HG02973 (cell line): ENCODE results near the gene PCDHA9.
"Not testable (repeated sequence)": the region's sequence is repeated elsewhere in the genome, so short reads cannot be mapped to it uniquely, and the experiment has no call there.

ENCODE experiments used
- ATAC-seq: cut with Tn5 transposase; IDR thresholded peaks from one replicate; pipeline ENCODE4 v1.9.1; 2021; ENCODE audit warnings: moderate library complexity; ENCODE audit not compliant: unreplicated experiment

The PCDHA9 gene

DNA sequence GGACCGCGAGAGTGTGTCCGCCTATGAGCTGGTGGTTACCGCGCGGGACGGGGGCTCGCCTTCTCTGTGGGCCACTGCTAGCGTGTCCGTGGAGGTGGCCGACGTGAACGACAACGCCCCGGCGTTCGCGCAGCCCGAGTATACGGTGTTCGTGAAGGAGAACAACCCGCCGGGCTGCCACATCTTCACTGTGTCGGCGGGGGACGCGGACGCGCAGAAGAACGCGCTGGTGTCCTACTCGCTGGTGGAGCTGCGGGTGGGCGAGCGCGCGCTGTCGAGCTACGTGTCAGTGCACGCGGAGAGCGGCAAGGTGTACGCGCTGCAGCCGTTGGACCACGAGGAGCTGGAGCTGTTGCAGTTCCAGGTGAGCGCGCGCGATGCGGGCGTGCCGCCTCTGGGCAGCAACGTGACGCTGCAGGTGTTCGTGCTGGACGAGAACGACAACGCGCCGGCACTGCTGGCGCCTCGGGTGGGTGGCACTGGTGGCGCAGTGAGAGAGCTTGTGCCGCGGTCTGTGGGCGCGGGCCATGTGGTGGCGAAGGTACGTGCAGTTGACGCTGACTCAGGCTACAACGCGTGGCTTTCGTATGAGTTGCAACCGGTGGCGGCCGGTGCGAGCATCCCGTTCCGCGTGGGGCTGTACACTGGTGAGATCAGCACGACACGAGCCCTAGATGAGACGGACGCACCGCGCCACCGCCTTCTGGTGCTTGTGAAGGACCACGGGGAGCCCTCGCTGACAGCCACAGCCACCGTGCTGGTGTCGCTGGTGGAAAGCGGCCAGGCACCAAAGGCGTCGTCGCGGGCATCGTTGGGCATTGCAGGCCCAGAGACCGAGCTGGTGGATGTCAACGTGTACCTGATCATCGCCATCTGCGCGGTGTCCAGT, 12.3 kb upstream of the PCDHA9 start:
- no peak for ATAC-seq

DNA sequence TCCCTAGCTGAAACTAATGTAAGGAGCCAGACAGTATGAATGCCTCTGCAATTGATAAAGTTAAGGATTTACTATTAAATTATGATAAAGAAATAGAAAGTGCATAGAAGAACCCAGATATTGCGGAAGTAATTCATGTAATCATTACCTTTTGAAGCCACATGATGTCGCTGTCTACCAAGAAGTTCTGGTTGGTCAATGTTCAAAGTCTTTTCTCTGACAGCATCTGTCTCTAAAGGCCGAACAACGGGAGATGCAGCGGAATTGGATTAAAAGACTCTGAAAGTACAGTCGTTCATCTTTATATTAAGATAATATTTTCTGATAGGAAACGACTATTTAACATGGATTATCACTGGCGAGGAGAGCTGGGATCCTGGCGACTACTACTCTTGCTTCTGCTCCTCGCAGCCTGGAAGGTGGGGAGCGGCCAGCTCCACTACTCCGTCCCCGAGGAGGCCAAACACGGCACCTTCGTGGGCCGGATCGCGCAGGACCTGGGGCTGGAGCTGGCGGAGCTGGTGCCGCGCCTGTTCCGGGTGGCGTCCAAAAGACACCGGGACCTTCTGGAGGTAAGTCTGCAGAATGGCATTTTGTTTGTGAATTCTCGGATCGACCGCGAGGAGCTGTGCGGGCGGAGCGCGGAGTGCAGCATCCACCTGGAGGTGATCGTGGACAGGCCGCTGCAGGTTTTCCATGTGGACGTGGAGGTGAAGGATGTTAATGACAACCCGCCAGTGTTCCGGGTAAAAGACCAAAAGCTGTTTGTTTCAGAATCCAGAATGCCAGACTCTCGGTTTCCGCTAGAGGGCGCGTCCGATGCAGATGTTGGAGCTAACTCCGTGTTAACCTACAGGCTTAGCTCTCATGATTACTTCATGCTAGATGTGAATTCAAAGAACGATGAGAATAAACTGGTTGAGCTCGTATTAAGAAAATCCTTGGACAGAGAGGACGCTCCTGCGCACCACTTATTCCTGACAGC, 6.9 kb upstream of the PCDHA9 start, which contains the start of gene PCDHA8:
PCDHA8 (plus strand) TSS at position 210 of the 985 bp plus-strand sequence; CDS start at position 345, 135 bp downstream.
- no peak for ATAC-seq

DNA sequence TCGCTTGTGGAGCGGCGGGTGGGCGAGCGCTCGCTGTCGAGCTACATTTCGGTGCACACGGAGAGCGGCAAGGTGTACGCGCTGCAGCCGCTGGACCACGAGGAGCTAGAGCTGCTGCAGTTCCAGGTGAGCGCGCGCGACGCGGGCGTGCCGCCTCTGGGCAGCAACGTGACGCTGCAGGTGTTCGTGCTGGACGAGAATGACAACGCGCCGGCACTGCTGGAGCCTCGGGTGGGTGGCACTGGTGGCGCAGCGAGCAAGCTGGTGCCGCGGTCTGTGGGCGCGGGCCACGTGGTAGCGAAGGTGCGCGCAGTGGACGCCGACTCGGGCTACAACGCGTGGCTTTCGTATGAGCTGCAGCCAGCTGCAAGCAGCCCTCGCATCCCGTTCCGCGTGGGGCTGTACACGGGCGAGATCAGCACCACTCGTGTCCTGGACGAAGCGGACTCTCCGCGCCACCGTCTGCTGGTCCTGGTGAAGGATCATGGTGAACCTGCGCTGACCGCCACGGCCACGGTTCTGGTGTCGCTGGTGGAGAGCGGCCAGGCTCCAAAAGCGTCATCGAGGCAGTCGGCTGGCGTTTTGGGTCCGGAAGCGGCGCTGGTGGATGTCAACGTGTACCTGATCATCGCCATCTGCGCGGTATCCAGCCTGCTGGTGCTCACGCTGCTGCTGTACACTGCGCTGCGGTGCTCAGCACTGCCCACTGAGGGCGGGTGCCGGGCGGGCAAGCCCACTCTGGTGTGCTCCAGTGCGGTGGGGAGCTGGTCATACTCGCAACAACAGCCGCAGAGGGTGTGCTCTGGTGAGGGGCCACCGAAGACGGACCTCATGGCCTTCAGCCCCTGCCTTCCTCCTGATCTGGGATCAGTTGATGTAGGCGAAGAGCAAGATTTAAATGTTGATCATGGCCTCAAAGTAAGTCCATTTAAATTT, 5.1 kb upstream of the PCDHA9 start:
- no peak for ATAC-seq

DNA sequence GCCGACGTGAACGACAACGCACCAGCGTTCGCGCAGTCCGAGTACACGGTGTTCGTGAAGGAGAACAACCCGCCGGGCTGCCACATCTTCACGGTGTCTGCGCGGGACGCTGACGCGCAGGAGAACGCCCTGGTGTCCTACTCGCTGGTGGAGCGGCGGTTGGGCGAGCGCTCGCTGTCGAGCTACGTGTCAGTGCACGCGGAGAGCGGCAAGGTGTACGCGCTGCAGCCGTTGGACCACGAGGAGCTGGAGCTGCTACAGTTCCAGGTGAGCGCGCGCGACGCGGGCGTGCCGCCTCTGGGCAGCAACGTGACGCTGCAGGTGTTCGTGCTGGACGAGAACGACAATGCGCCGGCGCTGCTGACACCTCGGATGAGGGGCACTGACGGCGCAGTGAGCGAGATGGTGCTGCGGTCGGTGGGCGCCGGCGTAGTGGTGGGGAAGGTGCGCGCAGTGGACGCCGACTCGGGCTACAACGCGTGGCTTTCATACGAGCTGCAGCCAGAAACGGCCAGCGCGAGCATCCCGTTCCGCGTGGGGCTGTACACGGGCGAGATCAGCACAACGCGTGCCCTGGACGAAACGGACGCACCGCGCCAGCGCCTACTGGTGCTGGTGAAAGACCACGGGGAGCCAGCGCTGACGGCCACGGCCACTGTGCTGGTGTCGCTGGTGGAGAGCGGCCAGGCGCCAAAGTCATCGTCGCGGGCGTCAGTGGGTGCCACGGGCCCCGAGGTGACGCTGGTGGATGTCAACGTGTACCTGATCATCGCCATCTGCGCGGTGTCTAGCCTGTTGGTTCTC, 1.9 kb downstream of the PCDHA9 start:
- ATAC-seq = not testable (repeated sequence)

DNA sequence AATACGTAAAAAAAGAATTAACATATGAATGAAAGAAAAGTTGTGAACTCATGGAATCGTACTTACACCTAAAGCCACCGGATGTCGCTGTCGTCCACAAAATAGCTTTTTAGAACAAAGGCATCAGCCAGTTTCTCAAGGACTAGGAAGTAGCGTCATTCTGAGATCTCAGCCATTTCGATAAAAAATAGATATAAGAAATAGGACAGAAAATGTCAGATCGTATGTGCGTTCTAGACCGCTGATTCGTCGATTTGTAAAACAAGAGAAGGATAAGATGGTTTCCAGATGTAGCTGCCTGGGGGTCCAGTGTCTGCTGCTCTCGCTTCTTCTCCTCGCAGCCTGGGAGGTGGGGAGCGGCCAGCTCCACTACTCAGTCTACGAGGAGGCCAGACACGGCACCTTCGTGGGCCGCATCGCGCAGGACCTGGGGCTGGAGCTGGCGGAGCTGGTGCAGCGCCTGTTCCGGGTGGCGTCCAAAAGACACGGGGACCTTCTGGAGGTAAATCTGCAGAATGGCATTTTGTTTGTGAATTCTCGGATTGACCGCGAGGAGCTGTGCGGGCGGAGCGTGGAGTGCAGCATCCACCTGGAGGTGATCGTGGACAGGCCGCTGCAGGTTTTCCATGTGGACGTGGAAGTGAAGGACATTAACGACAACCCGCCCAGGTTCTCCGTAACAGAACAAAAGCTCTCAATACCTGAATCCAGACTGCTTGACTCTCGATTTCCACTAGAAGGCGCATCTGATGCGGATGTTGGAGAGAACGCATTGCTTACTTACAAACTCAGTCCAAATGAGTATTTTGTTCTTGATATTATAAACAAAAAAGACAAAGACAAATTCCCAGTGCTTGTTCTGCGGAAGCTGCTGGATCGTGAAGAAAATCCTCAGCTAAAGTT, 7.8 kb downstream of the PCDHA9 start, which contains the start of gene PCDHA10:
PCDHA10 (plus strand) TSS at position 126 of the 903 bp plus-strand sequence; CDS start at position 278, 152 bp downstream.
- no peak for ATAC-seq

DNA sequence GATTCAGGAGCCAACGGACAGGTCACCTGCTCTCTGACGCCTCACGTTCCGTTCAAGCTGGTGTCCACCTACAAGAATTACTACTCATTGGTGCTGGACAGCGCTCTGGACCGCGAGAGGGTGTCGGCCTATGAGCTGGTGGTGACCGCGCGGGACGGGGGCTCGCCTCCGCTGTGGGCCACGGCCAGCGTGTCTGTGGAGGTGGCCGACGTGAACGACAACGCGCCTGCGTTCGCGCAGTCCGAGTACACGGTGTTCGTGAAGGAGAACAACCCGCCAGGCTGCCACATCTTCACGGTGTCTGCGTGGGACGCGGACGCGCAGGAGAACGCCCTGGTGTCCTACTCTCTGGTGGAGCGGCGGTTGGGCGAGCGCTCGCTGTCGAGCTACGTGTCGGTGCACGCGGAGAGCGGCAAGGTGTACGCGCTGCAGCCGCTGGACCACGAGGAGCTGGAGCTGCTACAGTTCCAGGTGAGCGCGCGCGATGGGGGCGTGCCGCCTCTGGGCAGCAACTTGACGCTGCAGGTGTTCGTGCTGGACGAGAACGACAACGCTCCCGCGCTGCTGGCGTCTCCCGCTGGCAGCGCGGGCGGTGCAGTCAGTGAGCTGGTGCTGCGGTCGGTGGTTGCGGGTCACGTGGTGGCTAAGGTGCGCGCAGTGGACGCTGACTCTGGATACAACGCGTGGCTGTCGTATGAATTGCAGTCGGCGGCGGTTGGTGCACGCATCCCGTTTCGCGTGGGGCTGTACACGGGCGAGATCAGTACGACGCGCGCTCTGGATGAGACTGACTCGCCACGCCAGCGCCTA, 9.2 kb downstream of the PCDHA9 start:
- ATAC-seq = no peak

DNA sequence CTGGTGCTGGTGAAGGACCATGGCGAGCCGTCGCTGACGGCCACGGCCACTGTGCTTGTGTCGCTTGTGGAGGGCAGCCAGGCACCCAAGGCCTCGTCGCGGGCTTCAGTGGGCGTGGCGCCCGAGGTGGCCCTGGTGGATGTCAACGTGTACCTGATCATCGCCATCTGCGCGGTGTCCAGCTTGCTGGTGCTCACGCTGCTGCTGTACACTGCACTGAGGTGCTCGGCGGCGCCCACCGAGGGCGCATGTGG, 9.7 kb downstream of the PCDHA9 start:
- no peak for ATAC-seq

DNA sequence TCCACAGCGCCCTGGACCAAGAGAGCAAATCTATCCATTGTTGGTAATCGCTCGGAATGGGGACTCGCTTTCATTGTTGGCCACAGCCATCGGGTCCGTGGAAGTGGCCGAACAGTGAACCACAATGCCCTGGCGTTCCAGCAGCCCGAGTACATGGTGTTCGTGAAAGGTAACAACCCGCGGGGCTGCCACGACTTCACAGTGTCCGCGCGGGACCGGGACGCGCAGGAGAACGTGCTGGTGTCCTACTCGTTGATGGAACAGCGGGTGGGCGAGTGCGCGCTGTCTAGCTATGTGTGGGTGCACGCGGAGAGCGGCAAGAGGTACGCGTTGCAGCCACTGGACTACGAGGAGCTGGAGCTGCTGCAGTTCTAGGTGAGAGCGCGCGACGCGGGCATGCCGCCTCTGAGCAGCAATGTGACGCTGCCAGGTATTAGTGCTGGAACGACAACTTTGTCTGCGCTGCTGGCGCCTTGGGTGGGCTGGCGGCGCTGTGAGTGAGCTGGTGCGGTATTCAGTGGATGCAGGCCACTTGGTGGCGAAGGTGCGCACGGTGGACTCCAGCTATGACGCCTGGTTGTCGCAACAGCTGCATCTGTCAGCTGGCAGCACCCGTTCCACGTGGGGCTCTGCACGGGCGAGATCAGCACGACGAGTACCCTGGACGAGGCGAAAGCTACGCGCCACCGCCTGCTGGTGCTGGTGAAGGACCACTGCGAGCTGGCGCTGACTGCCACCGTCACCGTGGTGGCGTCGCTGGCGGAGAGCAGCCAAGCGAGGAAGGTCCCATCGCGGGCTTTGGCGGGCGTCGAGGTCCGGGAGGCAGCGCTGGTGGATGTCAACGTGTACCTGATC, 14.5 kb downstream of the PCDHA9 start:
- ATAC-seq = no peak

DNA sequence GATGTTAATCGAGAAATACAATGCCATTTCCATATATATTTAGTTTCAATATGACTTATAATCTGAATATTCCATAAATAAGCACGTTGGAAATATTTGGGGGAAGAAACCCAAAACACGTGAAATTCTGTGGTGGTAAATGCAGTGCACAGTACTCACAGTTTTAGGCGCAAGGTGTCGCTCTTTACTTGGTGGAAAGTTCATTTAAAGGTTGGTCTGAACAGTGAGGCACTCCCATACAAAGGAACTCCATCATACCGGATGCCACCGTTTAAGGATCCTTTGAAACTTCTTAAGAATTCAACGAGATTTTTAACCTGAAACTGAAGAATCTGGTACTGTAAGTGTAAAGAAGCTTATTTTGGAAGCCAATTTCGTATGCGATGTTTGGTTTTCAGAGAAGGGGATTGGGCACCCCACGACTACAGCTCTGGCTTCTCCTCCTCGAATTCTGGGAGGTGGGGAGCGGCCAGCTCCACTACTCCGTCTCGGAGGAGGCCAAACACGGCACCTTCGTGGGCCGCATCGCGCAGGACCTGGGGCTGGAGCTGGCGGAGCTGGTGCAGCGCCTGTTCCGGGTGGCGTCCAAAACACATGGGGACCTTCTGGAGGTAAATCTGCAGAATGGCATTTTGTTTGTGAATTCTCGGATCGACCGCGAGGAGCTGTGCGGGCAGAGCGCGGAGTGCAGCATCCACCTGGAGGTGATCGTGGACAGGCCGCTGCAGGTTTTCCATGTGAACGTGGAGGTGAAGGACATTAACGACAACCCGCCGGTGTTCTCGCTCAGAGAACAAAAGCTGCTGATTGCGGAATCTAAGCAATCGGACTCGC, 20.8 kb downstream of the PCDHA9 start, which contains the start of gene PCDHA11:
PCDHA11 (plus strand) TSS at position 237 of the 834 bp plus-strand sequence; CDS start at position 384, 147 bp downstream.
- no peak for ATAC-seq

DNA sequence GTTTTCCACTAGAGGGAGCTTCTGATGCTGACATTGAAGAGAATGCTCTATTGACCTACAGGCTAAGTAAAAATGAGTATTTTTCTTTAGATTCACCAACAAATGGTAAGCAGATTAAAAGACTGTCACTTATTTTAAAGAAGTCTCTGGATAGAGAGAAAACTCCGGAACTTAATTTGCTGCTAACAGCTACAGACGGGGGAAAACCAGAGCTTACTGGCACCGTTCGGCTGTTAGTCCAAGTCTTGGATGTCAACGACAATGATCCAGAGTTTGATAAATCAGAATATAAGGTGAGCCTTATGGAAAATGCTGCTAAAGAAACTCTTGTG, 21.3 kb downstream of the PCDHA9 start:
- no peak for ATAC-seq

DNA sequence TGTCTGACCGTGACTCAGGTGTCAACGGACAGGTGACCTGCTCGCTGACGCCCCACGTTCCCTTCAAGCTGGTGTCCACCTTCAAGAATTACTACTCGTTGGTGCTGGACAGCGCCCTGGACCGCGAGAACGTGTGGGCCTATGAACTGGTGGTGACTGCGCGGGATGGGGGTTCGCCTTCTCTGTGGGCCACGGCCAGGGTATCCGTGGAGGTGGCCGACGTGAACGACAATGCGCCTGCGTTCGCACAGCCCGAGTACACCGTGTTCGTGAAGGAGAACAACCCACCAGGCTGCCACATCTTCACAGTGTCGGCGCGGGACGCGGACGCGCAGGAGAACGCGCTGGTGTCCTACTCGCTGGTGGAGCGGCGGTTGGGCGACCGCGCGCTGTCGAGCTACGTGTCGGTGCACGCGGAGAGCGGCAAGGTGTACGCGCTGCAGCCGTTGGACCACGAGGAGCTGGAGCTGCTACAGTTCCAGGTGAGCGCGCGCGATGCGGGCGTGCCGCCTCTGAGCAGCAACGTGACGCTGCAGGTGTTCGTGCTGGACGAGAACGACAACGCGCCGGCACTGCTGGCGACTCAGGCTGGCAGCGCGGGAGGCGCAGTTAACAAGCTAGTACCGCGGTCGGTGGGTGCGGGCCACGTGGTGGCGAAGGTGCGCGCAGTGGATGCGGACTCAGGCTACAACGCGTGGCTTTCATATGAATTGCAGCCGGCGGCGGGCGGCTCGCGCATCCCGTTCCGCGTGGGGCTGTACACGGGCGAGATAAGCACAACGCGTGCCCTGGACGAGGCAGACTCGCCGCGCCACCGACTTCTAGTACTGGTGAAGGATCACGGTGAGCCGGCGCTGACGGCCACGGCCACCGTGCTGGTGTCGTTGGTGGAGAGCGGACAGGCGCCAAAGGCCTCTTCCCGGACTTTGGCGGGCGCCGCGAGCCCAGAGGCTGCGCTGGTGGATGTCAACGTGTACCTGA, 22.3 kb downstream of the PCDHA9 start:
- ATAC-seq = no peak

DNA sequence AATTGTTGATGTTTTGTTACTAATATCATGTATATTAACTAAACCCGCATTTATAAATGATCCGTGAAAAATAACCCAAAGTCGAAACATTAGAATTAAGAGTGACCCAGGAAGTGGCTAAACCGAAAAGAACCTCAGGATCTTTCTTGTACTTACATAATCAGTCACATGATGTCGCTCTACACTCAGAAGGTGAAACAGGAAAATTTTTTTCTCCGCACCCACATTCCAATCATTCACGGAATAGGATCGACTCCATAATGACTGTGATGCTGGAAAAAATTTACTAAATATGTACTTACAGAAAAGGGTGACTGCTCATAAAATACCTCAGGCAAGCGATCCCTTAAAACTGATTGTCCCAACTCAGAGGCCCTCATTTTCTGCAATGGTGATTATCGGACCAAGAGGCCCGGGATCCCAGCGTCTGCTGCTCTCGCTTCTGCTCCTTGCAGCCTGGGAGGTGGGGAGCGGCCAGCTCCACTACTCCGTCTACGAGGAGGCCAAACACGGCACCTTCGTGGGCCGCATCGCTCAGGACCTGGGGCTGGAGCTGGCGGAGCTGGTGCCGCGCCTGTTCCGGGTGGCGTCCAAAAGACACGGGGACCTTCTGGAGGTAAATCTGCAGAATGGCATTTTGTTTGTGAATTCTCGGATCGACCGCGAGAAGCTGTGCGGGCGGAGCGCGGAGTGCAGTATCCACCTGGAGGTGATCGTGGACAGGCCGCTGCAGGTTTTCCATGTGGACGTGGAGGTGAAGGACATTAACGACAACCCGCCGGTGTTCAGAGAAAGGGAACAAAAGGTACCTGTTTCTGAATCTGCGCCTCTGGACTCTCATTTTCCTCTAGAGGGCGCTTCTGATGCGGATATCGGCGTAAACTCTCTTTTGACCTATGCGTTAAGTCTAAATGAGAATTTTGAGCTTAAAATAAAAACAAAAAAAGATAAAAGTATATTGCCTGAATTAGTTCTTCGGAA, 27.2 kb downstream of the PCDHA9 start, which contains the start of gene PCDHA12:
PCDHA12 (plus strand) TSS at position 224 of the 981 bp plus-strand sequence; CDS start at position 389, 165 bp downstream.
- ATAC-seq = no peak

DNA sequence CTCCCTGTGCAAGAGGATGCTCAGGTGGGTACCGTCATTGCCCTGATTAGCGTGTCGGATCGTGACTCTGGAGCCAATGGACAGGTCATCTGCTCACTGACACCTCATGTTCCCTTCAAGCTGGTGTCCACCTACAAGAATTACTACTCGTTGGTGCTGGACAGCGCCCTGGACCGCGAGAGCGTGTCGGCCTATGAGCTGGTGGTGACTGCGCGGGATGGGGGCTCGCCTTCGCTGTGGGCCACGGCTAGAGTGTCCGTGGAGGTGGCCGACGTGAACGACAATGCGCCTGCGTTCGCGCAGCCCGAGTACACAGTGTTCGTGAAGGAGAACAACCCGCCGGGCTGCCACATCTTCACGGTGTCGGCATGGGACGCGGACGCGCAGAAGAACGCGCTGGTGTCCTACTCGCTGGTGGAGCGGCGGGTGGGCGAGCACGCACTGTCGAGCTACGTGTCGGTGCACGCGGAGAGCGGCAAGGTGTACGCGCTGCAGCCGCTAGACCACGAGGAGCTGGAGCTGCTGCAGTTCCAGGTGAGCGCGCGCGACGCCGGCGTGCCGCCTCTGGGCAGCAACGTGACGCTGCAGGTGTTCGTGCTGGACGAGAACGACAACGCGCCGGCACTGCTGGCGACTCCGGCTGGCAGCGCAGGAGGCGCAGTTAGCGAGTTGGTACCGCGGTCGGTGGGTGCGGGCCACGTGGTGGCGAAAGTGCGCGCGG, 28.5 kb downstream of the PCDHA9 start:
- not testable (repeated sequence) for ATAC-seq
